DOHH2 (cell line): Measurements from ENCODE around the gene C1QTNF8.

Experiments
- CTCF ChIP-seq: fragments of 200-600 bp; sonication (generic); IDR thresholded peaks from one replicate; pipeline ENCODE4 v1.5.1; 2014; ENCODE audit warnings: antibody characterized with exemption, mild to moderate bottlenecking, low read depth, low read length; ENCODE audit not compliant: poor library complexity, severe bottlenecking
- EZH2phosphoT487 ChIP-seq: fragments of 200-600 bp; sonication (generic); IDR thresholded peaks from 2 replicates; pipeline ENCODE4 v1.6.1; 2017; ENCODE audit warnings: borderline replicate concordance, mild to moderate bottlenecking, antibody characterized with exemption, low read length, moderate library complexity, mixed read lengths

DNA sequence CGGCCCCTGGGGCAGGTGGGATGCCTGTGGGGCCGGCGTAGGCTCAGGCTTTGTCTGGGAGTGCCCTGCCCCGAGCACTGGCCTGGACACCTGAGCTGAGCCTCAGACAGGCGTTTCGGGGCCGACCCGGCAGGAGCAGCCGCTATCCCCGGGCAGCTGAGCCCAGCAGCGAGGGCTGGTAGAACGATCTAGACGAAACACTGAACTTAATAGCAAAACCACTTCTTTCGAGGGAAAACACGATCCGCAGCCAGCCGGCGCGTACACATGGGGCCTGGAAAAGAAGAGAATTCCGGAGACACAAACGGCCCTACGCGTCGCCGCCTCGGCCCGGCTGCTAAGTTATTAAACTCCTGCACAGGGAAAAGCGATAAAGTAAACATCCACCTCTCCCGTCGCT is 45.5 kb downstream of the C1QTNF8 start:
- TF ChIP-seq CTCF (no peak), EZH2phosphoT487 (no peak)
